Activated naive CD4-positive, alpha-beta T cell treated with anti-CD3 and anti-CD28 coated beads, Interleukin-2, amount 50 U/mL, for 16 hours (primary cell): ENCODE results near the gene CPNE4.

Source experiments
- DNase-seq: peaks from one replicate; pipeline ENCODE4 v3.0.0-alpha.2; 2020

Gene CPNE4

DNA sequence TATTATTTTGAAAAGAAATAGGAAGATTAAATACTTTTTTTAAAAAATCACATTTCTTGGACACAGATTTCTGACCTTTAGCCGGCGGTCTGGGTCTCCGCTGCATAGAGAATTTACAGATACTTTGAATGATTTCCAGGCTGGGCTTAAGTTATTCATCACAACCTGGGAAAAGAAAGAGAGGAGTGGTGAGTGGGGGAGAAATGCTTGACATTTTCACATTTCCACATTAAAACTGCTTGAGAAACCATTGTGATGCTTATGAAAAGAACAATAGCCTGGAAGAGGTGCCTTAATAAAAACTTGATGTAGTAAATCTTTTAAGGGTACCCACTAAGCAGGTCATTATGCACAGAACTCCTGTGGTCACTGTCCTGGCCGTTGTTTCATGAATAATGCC, 365.2 kb downstream of the CPNE4 start:
- DNase-seq = no peak

- DNase-seq = no peak
These were observed 376.0 kb downstream of the CPNE4 start for GRCh38 chr3:131658771-131659170.

GRCh38 chr3:131658115-131658514, 376.7 kb downstream of the CPNE4 start:
- DNase-seq = no peak

DNA sequence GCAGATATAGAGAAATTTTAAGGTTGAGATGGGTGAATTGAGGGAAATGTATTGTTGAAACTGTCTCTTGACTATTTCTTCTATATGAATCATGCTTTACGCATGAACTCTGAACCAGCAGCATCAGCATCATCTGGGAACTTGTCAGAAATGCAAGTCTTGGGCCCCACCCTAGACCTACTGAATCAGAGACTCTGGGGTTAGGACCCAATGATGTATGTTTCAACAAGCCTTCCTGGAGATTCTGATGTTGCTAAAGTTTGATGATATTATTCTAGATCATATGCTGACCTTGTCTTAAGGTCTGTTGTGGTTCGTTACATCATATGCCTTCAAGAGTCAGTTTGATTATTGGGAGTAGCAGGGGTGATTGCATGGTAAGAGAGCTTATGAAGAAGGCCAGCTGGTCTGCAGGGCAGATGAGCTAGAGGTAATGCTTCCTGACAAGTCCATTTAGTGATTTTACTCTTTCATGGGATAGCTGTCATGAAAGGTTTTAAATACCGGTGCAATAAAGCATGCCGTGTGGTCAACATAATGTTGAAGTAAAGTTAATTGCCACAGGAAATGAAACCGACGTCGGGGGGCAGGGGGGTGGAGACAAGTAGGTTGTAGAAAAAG, 379.6 kb downstream of the CPNE4 start:
- DNase-seq = no peak

DNA sequence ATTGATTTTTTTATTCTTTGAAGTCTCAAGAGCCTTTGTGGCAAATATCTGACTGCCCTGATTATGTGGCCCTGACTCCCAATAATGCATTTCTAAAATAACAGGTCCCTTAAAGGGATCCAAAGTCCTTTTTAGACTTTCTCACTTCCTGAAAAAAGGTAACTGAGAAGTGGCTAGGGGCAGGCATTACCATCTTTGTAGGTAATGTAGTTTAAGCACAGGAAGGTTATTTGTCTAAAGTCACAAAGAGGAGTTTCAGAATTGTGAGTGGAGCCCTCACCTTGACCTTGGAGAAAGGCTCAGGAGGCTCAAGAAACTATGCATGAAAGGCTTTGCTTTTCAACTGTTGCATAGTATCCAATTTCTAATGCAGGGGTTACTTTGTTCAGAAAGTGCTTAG, 389.2 kb downstream of the CPNE4 start:
- DNase-seq = no peak

DNA sequence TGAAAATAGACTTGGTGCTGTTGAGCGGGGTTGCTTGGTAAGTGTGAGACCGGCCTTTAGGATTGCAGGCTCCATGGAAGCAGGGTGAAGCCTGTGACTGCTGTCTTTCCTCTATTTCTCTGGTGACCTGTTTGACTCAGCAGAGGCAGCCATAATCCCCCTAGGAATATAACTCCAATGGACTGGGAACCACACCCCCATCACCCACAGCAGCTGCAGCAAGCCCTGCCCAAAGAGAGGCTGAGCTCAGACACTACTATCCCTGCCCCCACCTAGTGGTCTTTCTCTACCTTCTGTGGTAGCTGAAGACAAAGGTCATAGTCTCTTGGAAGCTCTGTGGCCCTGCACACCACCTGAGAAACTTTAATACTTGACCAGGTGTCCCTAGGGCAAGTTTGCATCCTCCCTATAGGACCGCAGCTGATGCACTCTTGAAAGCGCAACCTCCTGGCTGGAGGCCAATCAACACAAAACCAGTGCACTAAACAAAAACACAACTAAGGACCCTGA, 398.5 kb downstream of the CPNE4 start:
- no peak for DNase-seq

- no peak for DNase-seq
These were observed 404.0 kb downstream of the CPNE4 start for GRCh38 chr3:131630807-131631206.

- no peak for DNase-seq
These were observed 404.7 kb downstream of the CPNE4 start for GRCh38 chr3:131630097-131630496.

GRCh38 chr3:131623431-131623830, 411.4 kb downstream of the CPNE4 start:
- no peak for DNase-seq

GRCh38 chr3:131622726-131623125, 412.1 kb downstream of the CPNE4 start:
- no peak for DNase-seq

DNA sequence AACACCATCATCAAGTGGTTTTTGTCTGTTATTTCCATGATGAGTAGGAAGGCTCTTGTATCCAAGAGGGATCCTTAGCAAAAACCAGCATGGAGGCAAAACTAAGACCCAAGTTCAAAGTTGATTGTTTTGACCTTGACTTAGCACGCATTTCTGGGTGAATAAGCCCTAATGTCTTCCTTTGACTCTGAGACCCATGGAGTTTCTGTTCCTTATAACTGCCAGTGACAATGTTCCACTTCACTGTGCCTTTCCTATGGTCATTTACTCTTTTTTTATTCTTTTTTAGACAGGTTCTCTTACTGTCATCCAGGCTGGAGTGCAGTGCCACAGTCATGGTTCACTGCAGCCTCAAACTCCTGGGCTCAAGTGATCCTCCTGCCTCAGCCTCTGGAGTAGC, 413.8 kb downstream of the CPNE4 start:
- no peak for DNase-seq

DNA sequence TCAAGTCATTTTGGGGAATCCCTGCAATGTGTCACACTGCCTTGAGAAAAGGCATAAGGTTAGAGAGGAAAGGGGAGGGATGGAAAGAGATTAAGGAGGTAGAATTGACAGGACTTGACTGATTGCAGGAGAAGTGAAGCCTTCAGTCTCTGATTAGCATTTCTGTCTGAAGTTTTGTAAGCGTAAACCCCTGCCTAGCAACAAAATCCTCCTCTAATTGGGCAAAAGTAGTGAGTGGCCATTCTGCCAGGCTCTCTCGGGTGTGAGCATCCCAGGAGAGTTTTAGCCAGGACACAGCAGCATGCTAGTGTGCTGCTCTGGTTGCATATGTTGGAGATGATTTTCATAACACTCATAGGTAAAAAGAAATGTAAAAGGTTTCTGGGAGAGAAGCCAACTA, 415.0 kb downstream of the CPNE4 start:
- DNase-seq = no peak

DNA sequence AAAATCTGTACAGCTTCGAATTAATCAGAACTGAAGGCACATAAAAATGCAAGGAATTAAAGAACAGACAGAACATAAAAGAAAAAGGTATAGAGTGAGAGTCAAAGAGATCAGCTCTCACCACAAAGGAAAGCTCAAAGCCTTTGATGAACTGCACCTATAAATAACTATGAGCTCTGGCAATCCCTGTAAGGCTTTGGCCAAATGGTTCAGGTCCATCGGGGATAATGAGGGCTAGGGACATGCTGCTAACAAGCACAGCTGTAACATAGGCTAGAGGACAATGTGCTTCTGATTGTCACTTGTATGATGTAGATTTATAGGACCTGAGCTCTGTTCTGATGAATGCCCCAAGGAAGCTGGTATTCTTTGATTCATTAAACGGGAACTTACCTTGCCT, 418.1 kb downstream of the CPNE4 start:
- DNase-seq = no peak

GRCh38 chr3:131612745-131613144, 422.1 kb downstream of the CPNE4 start:
- DNase-seq = no peak

DNA sequence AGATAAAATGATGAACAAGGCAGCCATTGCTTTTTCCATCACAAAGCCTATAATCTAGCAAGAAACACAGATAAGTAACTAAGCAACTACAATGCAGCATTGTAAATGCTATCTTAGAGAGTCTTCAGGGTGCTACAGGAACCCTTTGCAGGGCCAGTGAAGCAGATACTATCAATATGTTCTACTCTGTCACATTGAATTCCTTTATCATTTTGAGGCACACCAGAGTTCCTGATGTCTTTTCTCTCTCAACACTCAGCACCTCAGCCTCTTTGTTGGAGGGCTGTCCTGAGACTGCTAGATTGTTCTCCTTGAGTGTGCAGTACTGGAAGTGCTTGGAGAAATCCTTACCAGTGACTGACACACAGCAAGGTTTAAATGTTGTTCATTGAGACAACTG, 424.6 kb downstream of the CPNE4 start:
- DNase-seq = no peak

GRCh38 chr3:131608741-131609140, 426.1 kb downstream of the CPNE4 start:
- no peak for DNase-seq

DNA sequence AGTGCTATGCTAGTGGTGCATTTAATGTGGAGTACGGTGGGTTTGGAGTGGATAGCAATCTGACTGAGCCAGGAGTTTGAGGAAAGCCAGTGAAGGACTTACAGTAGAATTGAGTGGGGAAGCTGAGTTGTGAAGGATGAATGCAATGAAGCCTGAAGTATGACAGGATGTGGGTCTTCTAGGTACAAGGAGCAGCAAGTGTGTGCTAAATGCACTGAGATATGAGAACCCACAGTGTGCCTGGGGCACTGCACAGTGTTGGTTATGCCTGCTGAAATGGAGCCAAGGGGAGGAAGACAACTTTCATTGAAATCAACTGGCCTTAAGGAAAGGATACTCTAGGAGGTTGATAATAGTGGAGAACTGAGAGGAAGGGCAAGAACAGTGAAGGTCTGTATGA, 426.5 kb downstream of the CPNE4 start:
- no peak for DNase-seq

DNA sequence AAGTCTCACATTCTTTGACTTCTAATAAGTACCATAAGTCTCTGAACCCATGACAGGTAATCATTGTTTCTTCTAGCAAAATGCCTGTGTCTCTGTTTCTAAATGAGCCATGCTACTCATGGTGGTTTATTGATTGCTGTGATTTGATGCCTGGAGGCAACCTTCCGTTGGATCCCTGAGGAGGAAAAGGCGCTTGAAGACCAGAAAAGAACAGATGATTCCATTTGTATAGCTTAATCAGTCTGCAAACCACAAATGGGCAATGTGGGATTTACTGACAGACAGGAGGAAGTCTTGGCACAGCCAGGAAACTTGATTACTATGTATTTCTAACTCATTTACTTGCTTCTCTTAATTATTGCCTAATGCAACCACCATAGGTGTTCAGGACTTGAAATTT, 428.9 kb downstream of the CPNE4 start:
- DNase-seq = no peak

- DNase-seq = no peak
These were observed 432.6 kb downstream of the CPNE4 start for GRCh38 chr3:131602011-131602779.

DNA sequence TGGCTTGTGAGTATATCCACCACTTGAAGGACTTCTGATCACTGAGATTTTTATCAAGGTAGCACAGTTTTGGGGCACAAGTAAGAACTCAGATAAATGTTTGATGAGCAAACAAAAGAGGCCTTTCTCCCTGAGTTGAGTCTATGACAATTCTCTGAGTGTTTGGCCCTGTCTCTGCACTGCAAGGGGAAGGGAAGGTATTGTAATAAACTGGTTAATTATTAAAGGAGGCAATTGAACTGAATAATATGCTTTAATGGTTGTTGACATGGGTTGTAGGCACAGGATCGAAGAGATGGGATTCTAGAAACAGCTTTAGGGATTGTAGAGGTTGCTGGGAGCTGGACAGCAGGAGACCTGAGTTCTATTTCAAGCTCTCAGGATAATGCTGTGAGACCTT, 437.0 kb downstream of the CPNE4 start:
- no peak for DNase-seq

- DNase-seq = no peak
These were observed 437.9 kb downstream of the CPNE4 start for GRCh38 chr3:131596884-131597283.

GRCh38 chr3:131591394-131592014, 443.3 kb downstream of the CPNE4 start:
- no peak for DNase-seq

DNA sequence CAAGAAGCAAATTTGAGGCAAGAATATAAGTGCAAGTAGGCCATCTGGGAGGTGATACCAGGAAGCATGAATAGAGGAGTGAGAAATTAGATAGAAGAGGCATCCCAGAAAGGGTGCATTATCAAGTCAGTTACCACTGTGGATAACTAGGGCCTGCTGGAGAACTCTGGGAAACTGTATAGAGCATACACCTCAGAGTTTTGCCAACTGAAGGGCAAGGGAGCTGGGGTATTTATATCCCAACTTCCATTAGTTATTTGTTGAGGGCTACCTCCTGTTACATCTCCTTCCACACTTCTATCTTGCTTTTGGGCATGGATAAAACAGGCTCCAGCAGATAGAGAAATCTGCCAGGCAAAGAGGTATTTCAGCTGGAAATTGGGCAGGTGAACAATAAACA, 448.5 kb downstream of the CPNE4 start:
- no peak for DNase-seq

DNA sequence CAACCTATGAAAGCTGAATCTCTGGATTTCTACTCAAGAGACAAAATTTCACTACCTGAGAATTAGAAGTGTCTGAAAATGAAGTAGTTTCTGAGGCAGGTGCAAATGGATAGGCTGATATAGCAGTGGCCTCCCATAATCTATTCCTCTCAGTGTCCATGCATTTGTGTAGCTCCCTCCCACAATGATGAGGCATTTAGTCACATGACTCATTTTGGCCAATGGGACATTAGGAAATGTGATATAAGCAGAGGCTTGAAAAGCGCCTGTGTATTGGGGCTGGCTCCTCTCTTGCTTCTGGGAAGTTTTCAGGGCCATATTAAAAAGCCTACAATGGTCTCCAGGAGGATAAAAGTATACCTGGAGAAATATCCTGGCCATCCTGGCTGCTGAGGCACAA, 452.4 kb downstream of the CPNE4 start:
- no peak for DNase-seq
